ENCODE data around the gene KIAA1671.
"Not testable (repeated sequence)": the region's sequence is repeated elsewhere in the genome, so short reads cannot be mapped to it uniquely, and the experiment has no call there.

KIAA1671 gene

DNA sequence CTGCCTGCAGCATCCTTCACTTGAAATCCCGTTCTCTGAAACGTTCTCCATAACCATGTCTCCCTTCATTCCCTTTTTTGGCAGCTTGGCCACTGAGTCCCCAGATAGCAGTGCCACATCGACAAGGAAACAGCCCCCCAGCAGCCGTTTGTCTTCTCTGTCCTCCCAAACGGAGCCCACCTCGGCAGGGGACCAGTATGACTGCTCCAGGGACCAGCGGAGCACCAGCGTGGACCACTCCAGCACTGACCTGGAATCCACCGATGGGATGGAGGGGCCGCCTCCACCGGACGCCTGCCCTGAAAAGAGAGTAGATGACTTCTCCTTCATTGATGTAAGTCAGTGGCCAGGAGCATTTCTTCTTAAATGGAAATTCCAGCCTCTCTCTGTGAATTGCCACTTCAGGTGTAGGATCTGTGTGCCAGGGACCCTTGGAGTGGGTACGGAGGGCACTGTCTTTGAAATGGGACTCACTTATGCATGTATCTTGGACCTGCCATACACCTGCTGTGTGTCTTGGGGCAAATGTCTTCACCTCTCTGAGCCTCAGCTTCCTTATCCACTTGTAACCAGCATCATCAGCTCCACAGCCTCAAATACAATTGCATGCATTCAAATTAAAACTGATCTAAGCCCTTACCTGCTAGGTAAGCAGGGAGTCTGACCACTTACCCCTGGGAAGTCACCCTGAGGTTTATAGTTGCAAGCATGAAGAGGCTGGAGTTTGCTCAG is 221.8 kb downstream of the KIAA1671 start:
- Histone ChIP-seq H3K9me3 (ENCODE audit: control insufficient read depth in 1 of 2, low read length in 2 of 2) (no peaks in the 10 kb centered on the region), H3K27me3 (ENCODE audit: control insufficient read depth in 1 of 2, insufficient read depth in 2 of 2, low read length in 2 of 2) (no peaks in the 10 kb centered on the region), H3K36me3 (ENCODE audit: control insufficient read depth in 1 of 2, insufficient read depth in 2 of 2, low read length in 2 of 2) (peaks cover 21 to 55% of the 10 kb centered on the region in 2 donors), H3K4me3 (ENCODE audit: low read depth in 1 of 2, low read length in 2 of 2) (no peak overlapping the region), H3K27ac (ENCODE audit: low read depth, low read length) (no peak overlapping the region), H3K4me1 (ENCODE audit: control insufficient read depth in 1 of 2, insufficient read depth in 2 of 2, low read length in 2 of 2) (no peaks in the 10 kb centered on the region), H3K9ac (ENCODE audit: low read depth in 1 of 2, low read length in 2 of 2) (no peak overlapping the region)

- H3K27me3 ChIP-seq (ENCODE audit: control insufficient read depth in 1 of 2, insufficient read depth in 2 of 2, low read length in 2 of 2): no peaks in the 10 kb centered on the region
- no peak overlapping the region for H3K4me3 ChIP-seq (ENCODE audit: low read depth in 1 of 2, low read length in 2 of 2)
- H3K9me3 ChIP-seq (ENCODE audit: control insufficient read depth in 1 of 2, low read length in 2 of 2): no peaks in the 10 kb centered on the region
- no peak overlapping the region for H3K27ac ChIP-seq (ENCODE audit: low read depth, low read length)
- no peak overlapping the region for H3K9ac ChIP-seq (ENCODE audit: low read depth in 1 of 2, low read length in 2 of 2)
- no peaks in the 10 kb centered on the region for H3K4me1 ChIP-seq (ENCODE audit: control insufficient read depth in 1 of 2, insufficient read depth in 2 of 2, low read length in 2 of 2)
- H3K36me3 ChIP-seq (ENCODE audit: control insufficient read depth in 1 of 2, insufficient read depth in 2 of 2, low read length in 2 of 2): peaks cover 21 to 59% of the 10 kb centered on the region in 2 donors
These were observed 222.4 kb downstream of the KIAA1671 start for GRCh38 chr22:25174888-25175411.

DNA sequence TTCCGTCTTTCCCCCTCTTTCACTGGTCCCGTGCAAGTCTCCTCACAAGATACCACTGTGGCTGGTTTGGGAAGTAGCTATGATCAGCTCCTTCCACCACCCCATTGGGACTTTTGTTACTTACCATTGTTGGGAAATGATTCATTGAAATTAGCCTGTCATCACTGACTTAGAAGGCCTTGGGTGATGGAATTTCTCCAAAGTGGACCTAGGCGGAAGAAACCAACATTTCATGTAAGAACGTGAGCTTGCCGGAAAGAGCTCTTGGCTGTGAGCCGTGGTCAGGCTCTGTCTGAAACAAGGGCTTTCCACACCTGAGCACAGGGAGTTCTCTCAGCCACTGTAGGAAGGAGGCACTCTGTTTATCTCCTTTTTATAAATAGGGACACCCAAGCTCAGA is 223.7 kb downstream of the KIAA1671 start:
- no peak overlapping the region for H3K9ac ChIP-seq (ENCODE audit: low read depth in 1 of 2, low read length in 2 of 2)
- no peaks in the 10 kb centered on the region for H3K4me1 ChIP-seq (ENCODE audit: control insufficient read depth in 1 of 2, insufficient read depth in 2 of 2, low read length in 2 of 2)
- H3K27ac ChIP-seq (ENCODE audit: low read depth, low read length): no peak overlapping the region
- H3K36me3 ChIP-seq (ENCODE audit: control insufficient read depth in 1 of 2, insufficient read depth in 2 of 2, low read length in 2 of 2): peaks cover 26 to 65% of the 10 kb centered on the region in 2 donors
- no peak overlapping the region for H3K4me3 ChIP-seq (ENCODE audit: low read depth in 1 of 2, low read length in 2 of 2)
- H3K27me3 ChIP-seq (ENCODE audit: control insufficient read depth in 1 of 2, insufficient read depth in 2 of 2, low read length in 2 of 2): no peaks in the 10 kb centered on the region
- no peaks in the 10 kb centered on the region for H3K9me3 ChIP-seq (ENCODE audit: control insufficient read depth in 1 of 2, low read length in 2 of 2)

DNA sequence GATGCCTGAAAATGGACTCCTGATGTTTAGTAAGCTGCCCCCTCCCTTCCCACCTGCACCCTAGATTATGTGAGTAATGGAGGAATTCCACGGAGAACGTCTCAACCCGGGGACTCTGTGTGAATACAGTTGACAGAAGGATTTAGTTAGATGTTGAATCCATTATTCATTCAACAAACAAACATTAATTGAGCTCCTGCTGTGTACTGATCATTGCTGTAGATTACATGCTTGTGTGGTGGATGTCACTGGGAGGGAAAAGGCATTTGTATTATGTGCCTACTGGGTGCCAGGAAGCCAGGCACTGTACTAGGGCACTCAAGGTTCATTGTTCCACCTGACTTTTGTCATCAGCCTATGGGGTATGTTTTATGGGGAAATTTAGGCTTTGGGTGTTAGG is 224.3 kb downstream of the KIAA1671 start:
- Histone ChIP-seq H3K9me3 (ENCODE audit: control insufficient read depth in 1 of 2, low read length in 2 of 2) (no peaks in the 10 kb centered on the region), H3K27me3 (ENCODE audit: control insufficient read depth in 1 of 2, insufficient read depth in 2 of 2, low read length in 2 of 2) (no peaks in the 10 kb centered on the region), H3K36me3 (ENCODE audit: control insufficient read depth in 1 of 2, insufficient read depth in 2 of 2, low read length in 2 of 2) (peaks cover 26 to 69% of the 10 kb centered on the region in 2 donors), H3K4me3 (ENCODE audit: low read depth in 1 of 2, low read length in 2 of 2) (no peak overlapping the region), H3K9ac (ENCODE audit: low read depth in 1 of 2, low read length in 2 of 2) (no peak overlapping the region), H3K27ac (ENCODE audit: low read depth, low read length) (no peak overlapping the region), H3K4me1 (ENCODE audit: control insufficient read depth in 1 of 2, insufficient read depth in 2 of 2, low read length in 2 of 2) (no peaks in the 10 kb centered on the region)

GRCh38 chr22:25177226-25177625 is 224.7 kb downstream of the KIAA1671 start:
- Histone ChIP-seq H3K9me3 (ENCODE audit: control insufficient read depth in 1 of 2, low read length in 2 of 2) (no peaks in the 10 kb centered on the region), H3K36me3 (ENCODE audit: control insufficient read depth in 1 of 2, insufficient read depth in 2 of 2, low read length in 2 of 2) (peaks cover 23 to 65% of the 10 kb centered on the region in 2 donors), H3K27me3 (ENCODE audit: control insufficient read depth in 1 of 2, insufficient read depth in 2 of 2, low read length in 2 of 2) (no peaks in the 10 kb centered on the region), H3K27ac (ENCODE audit: low read depth, low read length) (no peak overlapping the region), H3K4me1 (ENCODE audit: control insufficient read depth in 1 of 2, insufficient read depth in 2 of 2, low read length in 2 of 2) (no peaks in the 10 kb centered on the region), H3K4me3 (ENCODE audit: low read depth in 1 of 2, low read length in 2 of 2) (no peak overlapping the region), H3K9ac (ENCODE audit: low read depth in 1 of 2, low read length in 2 of 2) (no peak overlapping the region)

GRCh38 chr22:25177895-25178294 is 225.4 kb downstream of the KIAA1671 start:
- Histone ChIP-seq H3K4me1 (ENCODE audit: control insufficient read depth in 1 of 2, insufficient read depth in 2 of 2, low read length in 2 of 2) (no peaks in the 10 kb centered on the region), H3K9me3 (ENCODE audit: control insufficient read depth in 1 of 2, low read length in 2 of 2) (no peaks in the 10 kb centered on the region), H3K27me3 (ENCODE audit: control insufficient read depth in 1 of 2, insufficient read depth in 2 of 2, low read length in 2 of 2) (no peaks in the 10 kb centered on the region), H3K36me3 (ENCODE audit: control insufficient read depth in 1 of 2, insufficient read depth in 2 of 2, low read length in 2 of 2) (peaks cover 28 to 66% of the 10 kb centered on the region in 2 donors), H3K4me3 (ENCODE audit: low read depth in 1 of 2, low read length in 2 of 2) (no peak overlapping the region), H3K27ac (ENCODE audit: low read depth, low read length) (no peak overlapping the region), H3K9ac (ENCODE audit: low read depth in 1 of 2, low read length in 2 of 2) (no peak overlapping the region)

GRCh38 chr22:25178348-25178747 is 225.8 kb downstream of the KIAA1671 start:
- not testable (repeated sequence) for H3K9me3 ChIP-seq (ENCODE audit: control insufficient read depth in 1 of 2, low read length in 2 of 2); H3K27me3 ChIP-seq (ENCODE audit: control insufficient read depth in 1 of 2, insufficient read depth in 2 of 2, low read length in 2 of 2); H3K4me1 ChIP-seq (ENCODE audit: control insufficient read depth in 1 of 2, insufficient read depth in 2 of 2, low read length in 2 of 2); H3K27ac ChIP-seq (ENCODE audit: low read depth, low read length); H3K9ac ChIP-seq (ENCODE audit: low read depth in 1 of 2, low read length in 2 of 2); H3K4me3 ChIP-seq (ENCODE audit: low read depth in 1 of 2, low read length in 2 of 2)
- H3K36me3 ChIP-seq (ENCODE audit: control insufficient read depth in 1 of 2, insufficient read depth in 2 of 2, low read length in 2 of 2): peaks cover 30 to 63% of the 10 kb centered on the region in 2 donors

DNA sequence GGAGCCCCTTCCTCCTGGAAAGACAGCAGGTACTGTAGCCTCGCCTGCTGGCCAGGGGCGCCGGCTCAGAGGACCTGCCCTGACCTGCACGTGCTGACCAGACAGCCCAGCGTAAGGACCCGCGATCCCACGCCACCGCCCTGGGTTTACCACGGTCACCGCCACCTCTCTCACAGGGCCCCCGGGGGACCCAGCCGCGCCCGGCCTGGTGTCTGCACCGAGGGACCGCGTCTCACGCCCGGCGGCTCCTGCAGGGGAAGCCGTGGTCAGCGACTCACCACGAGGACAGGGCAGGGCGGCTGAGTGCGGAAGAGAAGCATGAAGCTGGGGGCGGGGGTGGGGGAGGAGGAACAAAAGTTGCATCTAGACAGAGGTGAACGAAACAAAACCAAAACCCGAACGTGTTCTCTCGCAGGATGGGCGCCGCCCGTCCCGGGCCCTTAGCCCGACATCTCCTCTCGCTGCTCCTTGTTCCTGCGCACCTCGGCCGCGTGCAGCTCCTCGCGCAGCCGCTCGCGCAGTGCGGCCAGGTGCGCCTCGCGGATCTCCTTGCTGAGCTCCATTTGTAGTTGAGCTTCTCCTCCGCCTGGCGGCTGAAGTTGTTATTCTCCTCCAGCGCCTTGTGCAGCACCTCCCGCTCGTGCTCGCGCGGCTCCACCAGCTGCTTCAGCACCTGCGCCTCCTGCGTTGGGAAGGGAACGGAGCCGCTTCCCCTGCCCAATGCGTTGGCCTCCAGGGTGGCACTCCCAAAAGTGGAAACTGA is 226.5 kb downstream of the KIAA1671 start:
- H3K27me3 ChIP-seq (ENCODE audit: control insufficient read depth in 1 of 2, insufficient read depth in 2 of 2, low read length in 2 of 2); H3K9me3 ChIP-seq (ENCODE audit: control insufficient read depth in 1 of 2, low read length in 2 of 2); H3K4me3 ChIP-seq (ENCODE audit: low read depth in 1 of 2, low read length in 2 of 2); H3K27ac ChIP-seq (ENCODE audit: low read depth, low read length); H3K4me1 ChIP-seq (ENCODE audit: control insufficient read depth in 1 of 2, insufficient read depth in 2 of 2, low read length in 2 of 2); H3K9ac ChIP-seq (ENCODE audit: low read depth in 1 of 2, low read length in 2 of 2): not testable (repeated sequence)
- H3K36me3 ChIP-seq (ENCODE audit: control insufficient read depth in 1 of 2, insufficient read depth in 2 of 2, low read length in 2 of 2): peaks cover 30 to 60% of the 10 kb centered on the region in 2 donors

DNA sequence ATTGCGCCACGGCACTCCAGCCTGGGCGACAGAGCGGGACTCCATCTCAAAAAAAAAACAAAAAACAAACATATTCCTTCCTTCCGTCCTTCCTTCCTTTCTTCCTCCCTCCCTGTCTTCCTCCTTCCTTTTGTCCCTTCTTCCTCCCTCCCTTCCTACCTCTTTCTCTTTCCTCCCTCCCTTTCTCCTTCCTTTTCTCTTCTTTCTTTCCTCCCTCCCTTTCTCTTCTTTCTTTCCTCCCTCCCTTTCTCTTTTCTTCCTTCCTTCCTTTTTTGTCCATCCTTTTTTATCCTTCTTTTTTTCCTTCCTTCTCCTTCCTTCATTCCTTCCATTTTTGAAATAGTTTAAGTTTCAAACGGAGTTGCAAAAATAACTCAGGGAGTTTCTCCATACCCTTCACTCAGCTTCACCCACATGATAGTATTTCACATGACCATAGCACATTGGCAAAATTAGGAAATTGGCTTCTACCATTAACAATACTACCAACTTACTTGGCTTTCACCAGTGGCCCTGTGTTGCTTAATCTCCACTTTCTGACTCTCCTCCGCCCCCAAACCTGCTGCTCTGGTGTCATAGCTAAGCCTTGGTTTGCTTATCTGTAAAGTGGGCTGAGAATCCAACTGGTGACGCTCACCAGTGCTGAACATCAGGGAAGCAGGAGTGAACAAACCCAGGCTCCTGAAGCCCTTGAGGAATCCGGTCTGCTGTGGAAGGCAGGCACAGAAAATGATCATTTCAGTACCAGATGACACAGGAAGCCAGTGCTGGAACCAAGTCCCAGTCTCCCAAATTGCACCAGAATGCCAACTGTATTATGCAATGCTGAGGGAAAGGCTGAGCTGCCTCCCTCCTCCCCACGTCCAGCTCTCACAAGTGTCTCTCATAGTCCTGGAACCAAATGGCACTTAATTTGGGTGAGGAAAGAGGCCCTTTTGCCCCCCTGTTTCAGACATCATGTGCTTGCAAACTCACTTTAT is 229.9 kb downstream of the KIAA1671 start:
- Histone ChIP-seq H3K27me3 (ENCODE audit: control insufficient read depth in 1 of 2, insufficient read depth in 2 of 2, low read length in 2 of 2) (no peaks in the 10 kb centered on the region), H3K4me3 (ENCODE audit: low read depth in 1 of 2, low read length in 2 of 2) (no peak overlapping the region), H3K4me1 (ENCODE audit: control insufficient read depth in 1 of 2, insufficient read depth in 2 of 2, low read length in 2 of 2) (no peaks in the 10 kb centered on the region), H3K9ac (ENCODE audit: low read depth in 1 of 2, low read length in 2 of 2) (no peak overlapping the region), H3K27ac (ENCODE audit: low read depth, low read length) (no peak overlapping the region), H3K9me3 (ENCODE audit: control insufficient read depth in 1 of 2, low read length in 2 of 2) (no peaks in the 10 kb centered on the region), H3K36me3 (ENCODE audit: control insufficient read depth in 1 of 2, insufficient read depth in 2 of 2, low read length in 2 of 2) (peaks cover 27 to 62% of the 10 kb centered on the region in 2 donors)
